NCI-H1436 (cell line): ENCODE data around the gene BICDL1.
A peak's percentile ranks its signal among the peaks of the same experiment; 100 is the strongest.

ENCODE experiments used
- DNase-seq: peaks from one replicate; lab custom pipeline; 2025; lab: John Stamatoyannopoulos, UW

BICDL1 gene

GRCh38 chr12:120102189-120103043 lies 113.4 kb downstream of the BICDL1 start:
- DNase-seq: no peak

GRCh38 chr12:120103044-120103338 lies 114.0 kb downstream of the BICDL1 start:
- no peak for DNase-seq

- no peak for DNase-seq
Observed at GRCh38 chr12:120103371-120103770, 114.3 kb downstream of the BICDL1 start.

- DNase-seq: no peak
Observed at GRCh38 chr12:120106151-120106550, 117.1 kb downstream of the BICDL1 start.

GRCh38 chr12:120109570-120110267 lies 120.7 kb downstream of the BICDL1 start:
- DNase-seq: no peak

- no peak for DNase-seq
Observed at GRCh38 chr12:120110550-120111501, 121.8 kb downstream of the BICDL1 start.

- no peak for DNase-seq
Observed at GRCh38 chr12:120115066-120115465, 126.0 kb downstream of the BICDL1 start.

- DNase-seq: no peak
Observed at GRCh38 chr12:120115692-120116440, 126.8 kb downstream of the BICDL1 start.

GRCh38 chr12:120116441-120116791 lies 127.4 kb downstream of the BICDL1 start, which contains the start of gene RAB35:
RAB35 (minus strand) TSS chr12:120116753; CDS start chr12:120116650, 103 bp downstream.
- no peak for DNase-seq

GRCh38 chr12:120116792-120117651 lies 128.0 kb downstream of the BICDL1 start:
- DNase-seq: peak; percentile 90

GRCh38 chr12:120117961-120118320 lies 128.9 kb downstream of the BICDL1 start:
- DNase-seq: no peak

GRCh38 chr12:120118321-120119061 lies 129.5 kb downstream of the BICDL1 start:
- DNase-seq: no peak

- DNase-seq: no peak
Observed at GRCh38 chr12:120119271-120119973, 130.4 kb downstream of the BICDL1 start.

- DNase-seq: no peak
Observed at GRCh38 chr12:120121343-120121742, 132.3 kb downstream of the BICDL1 start.

GRCh38 chr12:120121766-120122293 lies 132.8 kb downstream of the BICDL1 start:
- DNase-seq: no peak

- DNase-seq: no peak
Observed at GRCh38 chr12:120125029-120125428, 136.0 kb downstream of the BICDL1 start.

GRCh38 chr12:120125792-120126634 lies 137.0 kb downstream of the BICDL1 start:
- DNase-seq: no peak

- DNase-seq: no peak
Observed at GRCh38 chr12:120126635-120127005, 137.6 kb downstream of the BICDL1 start.
